HL-60 (cell line): ENCODE measurements around the gene PRPF40B.

Experiments
- DNase-seq, 2 experiments: peaks; one replicate each; pipeline ENCODE4 v3.0.0-alpha.2; 2010 to 2020; ENCODE audit warnings: low read depth in 1 of 2, low spot score in 1 of 2
- H3K27ac ChIP-seq: fragments of 250-450 bp; sonication (Bioruptor Pico); replicated peaks from 2 replicates; pipeline ENCODE4 v1.5.1; 2020; ENCODE audit warnings: mild to moderate bottlenecking, moderate library complexity
- H3K27me3 ChIP-seq: fragments of 250-450 bp; sonication (Bioruptor Pico); 2 replicates; pipeline ENCODE4 v1.5.1; 2021; ENCODE audit warnings: mild to moderate bottlenecking, moderate library complexity; ENCODE audit not compliant: insufficient read depth, poor library complexity, severe bottlenecking
- H3K4me3 ChIP-seq: replicated peaks from 2 replicates; pipeline ENCODE4 v1.5.1; 2011; ENCODE audit warnings: mild to moderate bottlenecking, control low read depth, low read length; ENCODE audit not compliant: insufficient read depth
- CTCF ChIP-seq: IDR thresholded peaks from one replicate; pipeline ENCODE4 v1.5.1; 2011; ENCODE audit warnings: low read length, control low read depth, inconsistent platforms; ENCODE audit not compliant: insufficient read depth
- GABPA ChIP-seq: IDR thresholded peaks from 2 replicates; pipeline ENCODE4 v1.6.1; 2012; ENCODE audit warnings: low read depth
- POLR2AphosphoS5 ChIP-seq: IDR thresholded peaks from 2 replicates; pipeline ENCODE4 v1.6.1; 2012; ENCODE audit warnings: low read depth
- REST ChIP-seq: IDR thresholded peaks from 2 replicates; pipeline ENCODE4 v1.6.1; 2012; ENCODE audit warnings: low read depth; ENCODE audit not compliant: insufficient replicate concordance
- SPI1 ChIP-seq: IDR thresholded peaks from 2 replicates; pipeline ENCODE4 v1.6.1; 2012; ENCODE audit warnings: low read depth, mild to moderate bottlenecking, borderline replicate concordance

Gene PRPF40B

GRCh38 chr12:49580572-49581535 lies 42.5 kb upstream of the PRPF40B start:
- peak in 1 of 2 experiments; percentile 60 for DNase-seq
- Histone ChIP-seq H3K27me3 (no peaks in the 10 kb centered on the region), H3K4me3 (no peak overlapping the region), H3K27ac (no peak overlapping the region)
- TF ChIP-seq GABPA (no peak), CTCF (peak; percentile 60)

- H3K4me3 ChIP-seq: no peak overlapping the region
- H3K27ac ChIP-seq: no peak overlapping the region
- H3K27me3 ChIP-seq: no peaks in the 10 kb centered on the region
- TF ChIP-seq GABPA: no peak
- no peak for DNase-seq
Measured at GRCh38 chr12:49582201-49582600, 41.2 kb upstream of the PRPF40B start.

- H3K27me3 ChIP-seq: no peaks in the 10 kb centered on the region
- H3K4me3 ChIP-seq: no peak overlapping the region
- H3K27ac ChIP-seq: no peak overlapping the region
- no peak for TF ChIP-seq REST
- no peak for TF ChIP-seq GABPA
- no peak for TF ChIP-seq CTCF
- no peak for TF ChIP-seq POLR2AphosphoS5
- no peak for TF ChIP-seq SPI1
- DNase-seq: no peak
Measured at GRCh38 chr12:49582850-49583249, 40.5 kb upstream of the PRPF40B start.

- no peak for DNase-seq
- Histone ChIP-seq H3K4me3 (no peak overlapping the region), H3K27ac (no peak overlapping the region), H3K27me3 (no peaks in the 10 kb centered on the region)
- no peak for TF ChIP-seq POLR2AphosphoS5
- TF ChIP-seq REST: no peak
- no peak for TF ChIP-seq CTCF
- no peak for TF ChIP-seq SPI1
- TF ChIP-seq GABPA: no peak
Measured at GRCh38 chr12:49583366-49584094, 39.8 kb upstream of the PRPF40B start.
